Mesenchymal stem cell (in vitro differentiated cells and primary cell): ENCODE measurements around the gene BCR.

ENCODE experiments used
- DNase-seq: peaks from one replicate; pipeline ENCODE4 v3.0.0-alpha.2; 2013
- H2AFZ ChIP-seq: one replicate; pipeline ENCODE4 v1.6.1; 2013; ENCODE audit warnings: low read depth, mild to moderate bottlenecking, control low read depth, inconsistent platforms, low read length, moderate library complexity
- H2AK5ac ChIP-seq: 2 replicates; pipeline ENCODE4 v1.6.1; 2013; ENCODE audit warnings: low read length, moderate library complexity, mild to moderate bottlenecking, inconsistent platforms; ENCODE audit not compliant: severe bottlenecking
- H2BK120ac ChIP-seq: one replicate; pipeline ENCODE4 v1.6.1; 2013; ENCODE audit warnings: low read depth, mild to moderate bottlenecking, inconsistent platforms, low read length, moderate library complexity
- H2BK12ac ChIP-seq, 2 experiments: one replicate each; pipeline ENCODE4 v1.6.1; 2013; ENCODE audit warnings: inconsistent platforms in 2 of 2, low read length in 2 of 2, mild to moderate bottlenecking in 2 of 2, moderate library complexity in 2 of 2, control low read depth in 1 of 2
- H2BK15ac ChIP-seq: one replicate; pipeline ENCODE4 v1.6.1; 2013; ENCODE audit warnings: mild to moderate bottlenecking, low read depth, inconsistent platforms; ENCODE audit not compliant: poor library complexity, severe bottlenecking
- H2BK5ac ChIP-seq: 2 replicates; pipeline ENCODE4 v1.6.1; 2013; ENCODE audit warnings: low read depth, mild to moderate bottlenecking, low read length, control low read depth, inconsistent platforms; ENCODE audit not compliant: poor library complexity, severe bottlenecking
- H3K14ac ChIP-seq, 2 experiments: one replicate each; pipeline ENCODE4 v1.6.1; 2013; ENCODE audit warnings: inconsistent platforms in 2 of 2, low read length in 2 of 2, control low read depth in 1 of 2, mild to moderate bottlenecking in 1 of 2, moderate library complexity in 1 of 2
- H3K18ac ChIP-seq, 2 experiments: one replicate each; pipeline ENCODE4 v1.6.1; 2013; ENCODE audit warnings: inconsistent platforms in 2 of 2, low read length in 2 of 2, control low read depth in 1 of 2, low read depth in 1 of 2, mild to moderate bottlenecking in 1 of 2
- H3K23ac ChIP-seq, 2 experiments: one replicate each; pipeline ENCODE4 v1.6.1; 2013; ENCODE audit warnings: inconsistent platforms in 2 of 2, low read length in 2 of 2, mild to moderate bottlenecking in 2 of 2, moderate library complexity in 2 of 2, control low read depth in 1 of 2
- H3K27ac ChIP-seq: 2 replicates; pipeline ENCODE4 v1.5.1; 2013; ENCODE audit warnings: mild to moderate bottlenecking, moderate library complexity, low read length, control low read depth, inconsistent platforms; ENCODE audit not compliant: poor library complexity, severe bottlenecking
- H3K27me3 ChIP-seq, 2 experiments: 2 replicates each; pipeline versions ENCODE4 v1.6.1 to v1.7.0; 2013; ENCODE audit warnings: low read length in 2 of 2, mild to moderate bottlenecking in 2 of 2, moderate library complexity in 2 of 2, control low read depth in 1 of 2, inconsistent platforms in 1 of 2; ENCODE audit not compliant: control insufficient read depth in 1 of 2, insufficient read depth in 1 of 2
- H3K36me3 ChIP-seq, 2 experiments: 2 replicates each; pipeline versions ENCODE4 v1.6.1 to v1.7.0; 2013; ENCODE audit warnings: low read length in 2 of 2, control low read depth in 1 of 2, inconsistent platforms in 1 of 2, low read depth in 1 of 2, mild to moderate bottlenecking in 1 of 2; ENCODE audit not compliant: insufficient read depth in 2 of 2, control insufficient read depth in 1 of 2
- H3K4ac ChIP-seq, 2 experiments: one replicate each; pipeline ENCODE4 v1.6.1; 2013; ENCODE audit warnings: inconsistent platforms in 2 of 2, low read length in 2 of 2, mild to moderate bottlenecking in 2 of 2, moderate library complexity in 2 of 2, control low read depth in 1 of 2, low read depth in 1 of 2
- H3K4me1 ChIP-seq: 2 replicates; pipeline ENCODE4 v1.6.1; 2013; ENCODE audit warnings: low read depth, low read length, control low read depth; ENCODE audit not compliant: control insufficient read depth, insufficient read depth
- H3K4me2 ChIP-seq: 2 replicates; pipeline ENCODE4 v1.6.1; 2013; ENCODE audit warnings: low read length, mild to moderate bottlenecking, inconsistent platforms; ENCODE audit not compliant: poor library complexity, severe bottlenecking
- H3K4me3 ChIP-seq, 2 experiments: 2 replicates each; pipeline versions ENCODE4 v1.5.1 to v1.7.0; 2013; ENCODE audit warnings: low read length in 2 of 2, mild to moderate bottlenecking in 2 of 2, control low read depth in 1 of 2, low read depth in 1 of 2; ENCODE audit not compliant: insufficient read depth in 1 of 2
- H3K79me1 ChIP-seq: replicated peaks from 2 replicates; pipeline ENCODE4 v1.6.1; 2013; ENCODE audit warnings: mild to moderate bottlenecking, control low read depth, low read length, inconsistent platforms; ENCODE audit not compliant: poor library complexity, severe bottlenecking
- H3K9ac ChIP-seq: 2 replicates; pipeline ENCODE4 v1.7.0; 2013; ENCODE audit warnings: mild to moderate bottlenecking, low read length, moderate library complexity
- H3K9me3 ChIP-seq: 2 replicates; pipeline ENCODE4 v1.7.0; 2013; ENCODE audit warnings: mild to moderate bottlenecking, low read length; ENCODE audit not compliant: control insufficient read depth
- H4K8ac ChIP-seq: one replicate; pipeline ENCODE4 v1.6.1; 2013; ENCODE audit warnings: inconsistent platforms, mild to moderate bottlenecking, low read length, moderate library complexity
- H4K91ac ChIP-seq: one replicate; pipeline ENCODE4 v1.6.1; 2013; ENCODE audit warnings: mild to moderate bottlenecking, low read length, inconsistent platforms
- WGBS: methylation state at CpG from one replicate; pipeline ENCODE4 v1.1.7; 2013; ENCODE audit warnings: mixed read lengths; 5-methylcytosine and 5-hydroxymethylcytosine counted together

BCR gene

GRCh38 chr22:23146478-23147205 is 33.7 kb upstream of the BCR start:
- Histone ChIP-seq H3K18ac (peak overlapping the region in 1 of 2 experiments; percentile 23), H2BK5ac (no peak overlapping the region), H2AK5ac (peak overlapping the region; percentile 67), H4K91ac (no peak overlapping the region), H3K9ac (no peak overlapping the region), H3K4me2 (no peak overlapping the region), H3K79me1 (peaks cover 2% of the 10 kb centered on the region), H3K36me3 (peaks cover 13 to 21% of the 10 kb centered on the region in 2 experiments), H2BK120ac (no peak overlapping the region), H3K4me3 (no peak overlapping the region), H2BK12ac (no peak overlapping the region), H3K27me3 (no peaks in the 10 kb centered on the region), H3K14ac (no peak overlapping the region), H3K4me1 (peaks cover 27% of the 10 kb centered on the region), H2BK15ac (no peak overlapping the region), H4K8ac (no peak overlapping the region), H2AFZ (no peak overlapping the region), H3K9me3 (no peaks in the 10 kb centered on the region), H3K4ac (no peak overlapping the region), H3K27ac (no peak overlapping the region), H3K23ac (no peak overlapping the region)
- WGBS, result 73% methylated on average over 6 of the region's 8 CpGs
- no peak for DNase-seq

- Histone ChIP-seq H3K23ac (no peak overlapping the region), H2AFZ (no peak overlapping the region), H2BK15ac (no peak overlapping the region), H2AK5ac (no peak overlapping the region), H3K9ac (no peak overlapping the region), H3K4me2 (no peak overlapping the region), H3K4me1 (peaks cover 20% of the 10 kb centered on the region), H3K79me1 (peaks cover 2% of the 10 kb centered on the region), H3K14ac (no peak overlapping the region), H3K4ac (no peak overlapping the region), H2BK120ac (no peak overlapping the region), H4K8ac (no peak overlapping the region), H3K27me3 (no peaks in the 10 kb centered on the region), H3K27ac (no peak overlapping the region), H3K18ac (no peak overlapping the region), H2BK5ac (no peak overlapping the region), H2BK12ac (no peak overlapping the region), H4K91ac (no peak overlapping the region), H3K4me3 (no peak overlapping the region), H3K9me3 (no peaks in the 10 kb centered on the region), H3K36me3 (peaks cover 20 to 23% of the 10 kb centered on the region in 2 experiments)
- 43% methylated on average over 6 of the region's 6 CpGs for WGBS
- peak; percentile 76 for DNase-seq
Observed at GRCh38 chr22:23147617-23148387, 32.5 kb upstream of the BCR start.

GRCh38 chr22:23149743-23150238 is 30.5 kb upstream of the BCR start:
- DNase-seq, result no peak
- no peak overlapping the region for H3K9ac ChIP-seq
- H3K4me2 ChIP-seq, result no peak overlapping the region
- no peaks in the 10 kb centered on the region for H3K9me3 ChIP-seq
- peaks cover 20% of the 10 kb centered on the region for H3K4me1 ChIP-seq
- 72% methylated on average over 15 of the region's 15 CpGs for WGBS
- no peak overlapping the region for H3K27ac ChIP-seq
- H2BK12ac ChIP-seq, result no peak overlapping the region
- no peak overlapping the region for H2BK5ac ChIP-seq
- H2BK120ac ChIP-seq, result no peak overlapping the region
- H2BK15ac ChIP-seq, result no peak overlapping the region
- H2AK5ac ChIP-seq, result no peak overlapping the region
- H3K4me3 ChIP-seq, result no peak overlapping the region
- no peak overlapping the region for H4K8ac ChIP-seq
- H3K14ac ChIP-seq, result no peak overlapping the region
- H3K18ac ChIP-seq, result no peak overlapping the region
- peaks cover 24 to 27% of the 10 kb centered on the region in 2 experiments for H3K36me3 ChIP-seq
- peaks cover 2% of the 10 kb centered on the region for H3K79me1 ChIP-seq
- no peak overlapping the region for H2AFZ ChIP-seq
- H3K4ac ChIP-seq, result no peak overlapping the region
- H4K91ac ChIP-seq, result no peak overlapping the region
- no peak overlapping the region for H3K23ac ChIP-seq
- no peaks in the 10 kb centered on the region for H3K27me3 ChIP-seq

GRCh38 chr22:23150762-23151161 is 29.5 kb upstream of the BCR start:
- H2AFZ ChIP-seq, result no peak overlapping the region
- H4K8ac ChIP-seq, result no peak overlapping the region
- H3K18ac ChIP-seq, result no peak overlapping the region
- H2BK15ac ChIP-seq, result no peak overlapping the region
- H2BK120ac ChIP-seq, result no peak overlapping the region
- no peak overlapping the region for H2BK5ac ChIP-seq
- H3K4me3 ChIP-seq, result no peak overlapping the region
- 83% methylated on average over 6 of the region's 6 CpGs for WGBS
- H3K36me3 ChIP-seq, result peaks cover 26 to 30% of the 10 kb centered on the region in 2 experiments
- H3K9ac ChIP-seq, result no peak overlapping the region
- no peaks in the 10 kb centered on the region for H3K9me3 ChIP-seq
- H3K4me2 ChIP-seq, result no peak overlapping the region
- H3K27ac ChIP-seq, result no peak overlapping the region
- no peak overlapping the region for H3K23ac ChIP-seq
- H3K4me1 ChIP-seq, result peaks cover 15% of the 10 kb centered on the region
- H2AK5ac ChIP-seq, result no peak overlapping the region
- no peak overlapping the region for H3K14ac ChIP-seq
- H3K27me3 ChIP-seq, result no peaks in the 10 kb centered on the region
- no peak for DNase-seq
- no peak overlapping the region for H3K4ac ChIP-seq
- H3K79me1 ChIP-seq, result peaks cover 2% of the 10 kb centered on the region
- H2BK12ac ChIP-seq, result no peak overlapping the region
- no peak overlapping the region for H4K91ac ChIP-seq
